ENCODE results near the gene RASSF3. TPM values are rescaled to one million over a fixed set of nuclear protein-coding genes. Genes with fewer than 3 reads are reported as not detected.

The RASSF3 gene
- total and polyA plus RNA-seq, 10 of the 15 experiments (the other 5 are each of a cell fraction or from before 2014, with no cell fraction given), result 6.9 to 62.4 (median 30.3) TPM

DNA sequence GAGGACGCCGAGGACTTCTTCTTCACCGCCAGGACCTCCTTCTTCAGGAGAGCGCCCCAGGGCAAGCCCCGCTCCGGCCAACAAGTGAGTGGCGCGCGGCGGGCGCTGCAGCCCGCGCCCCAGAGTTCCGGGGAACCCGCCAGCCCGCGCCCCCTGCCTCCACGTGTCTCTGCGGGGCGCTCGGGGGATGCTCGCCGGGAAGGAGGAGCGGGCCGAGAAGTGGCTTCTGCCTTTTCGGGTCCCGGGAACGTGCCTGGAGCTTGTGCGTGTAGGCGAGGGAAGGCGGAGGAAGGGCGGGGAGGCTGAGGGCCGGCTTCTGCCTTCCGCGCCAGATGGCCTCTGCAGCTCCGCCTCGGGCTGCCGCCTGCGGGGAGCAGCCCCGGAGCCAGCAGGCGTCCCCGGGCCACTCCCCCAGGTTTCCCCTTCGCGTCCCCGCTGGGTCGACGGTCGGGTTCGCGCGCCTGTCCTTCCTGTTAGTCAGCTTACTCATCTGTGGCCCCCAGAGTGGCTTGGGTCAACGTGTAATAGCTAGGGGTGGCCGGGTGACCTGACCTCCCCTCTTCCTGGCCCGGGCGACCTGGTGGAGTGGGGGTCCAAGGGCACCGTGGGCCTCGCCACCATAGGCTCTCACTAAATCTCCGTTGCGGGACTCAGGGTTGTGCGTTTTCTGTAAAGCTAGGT lies 505 bp downstream of the RASSF3 start (continued):
- TF ChIP-seq, protein P1, sequence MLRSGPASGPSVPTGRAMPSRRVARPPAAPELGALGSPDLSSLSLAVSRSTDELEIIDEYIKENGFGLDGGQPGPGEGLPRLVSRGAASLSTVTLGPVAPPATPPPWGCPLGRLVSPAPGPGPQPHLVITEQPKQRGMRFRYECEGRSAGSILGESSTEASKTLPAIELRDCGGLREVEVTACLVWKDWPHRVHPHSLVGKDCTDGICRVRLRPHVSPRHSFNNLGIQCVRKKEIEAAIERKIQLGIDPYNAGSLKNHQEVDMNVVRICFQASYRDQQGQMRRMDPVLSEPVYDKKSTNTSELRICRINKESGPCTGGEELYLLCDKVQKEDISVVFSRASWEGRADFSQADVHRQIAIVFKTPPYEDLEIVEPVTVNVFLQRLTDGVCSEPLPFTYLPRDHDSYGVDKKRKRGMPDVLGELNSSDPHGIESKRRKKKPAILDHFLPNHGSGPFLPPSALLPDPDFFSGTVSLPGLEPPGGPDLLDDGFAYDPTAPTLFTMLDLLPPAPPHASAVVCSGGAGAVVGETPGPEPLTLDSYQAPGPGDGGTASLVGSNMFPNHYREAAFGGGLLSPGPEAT (IDR thresholded peaks at IDR 0.05; ENCODE audit: low read depth), result no peak; the same call in 1 of the 2 replicates
- TF ChIP-seq, protein P2, sequence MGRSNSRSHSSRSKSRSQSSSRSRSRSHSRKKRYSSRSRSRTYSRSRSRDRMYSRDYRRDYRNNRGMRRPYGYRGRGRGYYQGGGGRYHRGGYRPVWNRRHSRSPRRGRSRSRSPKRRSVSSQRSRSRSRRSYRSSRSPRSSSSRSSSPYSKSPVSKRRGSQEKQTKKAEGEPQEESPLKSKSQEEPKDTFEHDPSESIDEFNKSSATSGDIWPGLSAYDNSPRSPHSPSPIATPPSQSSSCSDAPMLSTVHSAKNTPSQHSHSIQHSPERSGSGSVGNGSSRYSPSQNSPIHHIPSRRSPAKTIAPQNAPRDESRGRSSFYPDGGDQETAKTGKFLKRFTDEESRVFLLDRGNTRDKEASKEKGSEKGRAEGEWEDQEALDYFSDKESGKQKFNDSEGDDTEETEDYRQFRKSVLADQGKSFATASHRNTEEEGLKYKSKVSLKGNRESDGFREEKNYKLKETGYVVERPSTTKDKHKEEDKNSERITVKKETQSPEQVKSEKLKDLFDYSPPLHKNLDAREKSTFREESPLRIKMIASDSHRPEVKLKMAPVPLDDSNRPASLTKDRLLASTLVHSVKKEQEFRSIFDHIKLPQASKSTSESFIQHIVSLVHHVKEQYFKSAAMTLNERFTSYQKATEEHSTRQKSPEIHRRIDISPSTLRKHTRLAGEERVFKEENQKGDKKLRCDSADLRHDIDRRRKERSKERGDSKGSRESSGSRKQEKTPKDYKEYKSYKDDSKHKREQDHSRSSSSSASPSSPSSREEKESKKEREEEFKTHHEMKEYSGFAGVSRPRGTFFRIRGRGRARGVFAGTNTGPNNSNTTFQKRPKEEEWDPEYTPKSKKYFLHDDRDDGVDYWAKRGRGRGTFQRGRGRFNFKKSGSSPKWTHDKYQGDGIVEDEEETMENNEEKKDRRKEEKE (IDR thresholded peaks at IDR 0.05), result no peak
- TF ChIP-seq RB1 (IDR thresholded peaks at IDR 0.05; ENCODE audit: borderline replicate concordance), result no peak
- TF ChIP-seq BHLHE40 (IDR thresholded peaks at IDR 0.05; ENCODE audit: borderline replicate concordance in 1 of 2, low read depth in 2 of 2, low read length in 1 of 2), result peak in 1 of 2 experiments; percentile 65; a peak in 2 of 4 replicates
- peak; percentile 18; the same call in 1 of the 2 replicates for TF ChIP-seq RUNX3 (IDR thresholded peaks at IDR 0.05; ENCODE audit: low read length)
- 0 out of 2 replicates have a peak, but pooled peaks have one; percentile 17 for TF ChIP-seq TARDBP (IDR thresholded peaks at IDR 0.05; ENCODE audit: borderline replicate concordance)
- TF ChIP-seq ZNF622 (IDR thresholded peaks at IDR 0.05), result no peak
- TF ChIP-seq ETV6 (conservative IDR thresholded peaks at IDR 0.05 in 1 of 2, IDR thresholded peaks at IDR 0.05 in 1 of 2; ENCODE audit: borderline replicate concordance in 1 of 2, low read depth in 1 of 2), result no peak; a peak in 1 of 4 replicates
- TF ChIP-seq KDM1A (IDR thresholded peaks at IDR 0.05; ENCODE audit: borderline replicate concordance), result no peak
- TF ChIP-seq, protein P3, sequence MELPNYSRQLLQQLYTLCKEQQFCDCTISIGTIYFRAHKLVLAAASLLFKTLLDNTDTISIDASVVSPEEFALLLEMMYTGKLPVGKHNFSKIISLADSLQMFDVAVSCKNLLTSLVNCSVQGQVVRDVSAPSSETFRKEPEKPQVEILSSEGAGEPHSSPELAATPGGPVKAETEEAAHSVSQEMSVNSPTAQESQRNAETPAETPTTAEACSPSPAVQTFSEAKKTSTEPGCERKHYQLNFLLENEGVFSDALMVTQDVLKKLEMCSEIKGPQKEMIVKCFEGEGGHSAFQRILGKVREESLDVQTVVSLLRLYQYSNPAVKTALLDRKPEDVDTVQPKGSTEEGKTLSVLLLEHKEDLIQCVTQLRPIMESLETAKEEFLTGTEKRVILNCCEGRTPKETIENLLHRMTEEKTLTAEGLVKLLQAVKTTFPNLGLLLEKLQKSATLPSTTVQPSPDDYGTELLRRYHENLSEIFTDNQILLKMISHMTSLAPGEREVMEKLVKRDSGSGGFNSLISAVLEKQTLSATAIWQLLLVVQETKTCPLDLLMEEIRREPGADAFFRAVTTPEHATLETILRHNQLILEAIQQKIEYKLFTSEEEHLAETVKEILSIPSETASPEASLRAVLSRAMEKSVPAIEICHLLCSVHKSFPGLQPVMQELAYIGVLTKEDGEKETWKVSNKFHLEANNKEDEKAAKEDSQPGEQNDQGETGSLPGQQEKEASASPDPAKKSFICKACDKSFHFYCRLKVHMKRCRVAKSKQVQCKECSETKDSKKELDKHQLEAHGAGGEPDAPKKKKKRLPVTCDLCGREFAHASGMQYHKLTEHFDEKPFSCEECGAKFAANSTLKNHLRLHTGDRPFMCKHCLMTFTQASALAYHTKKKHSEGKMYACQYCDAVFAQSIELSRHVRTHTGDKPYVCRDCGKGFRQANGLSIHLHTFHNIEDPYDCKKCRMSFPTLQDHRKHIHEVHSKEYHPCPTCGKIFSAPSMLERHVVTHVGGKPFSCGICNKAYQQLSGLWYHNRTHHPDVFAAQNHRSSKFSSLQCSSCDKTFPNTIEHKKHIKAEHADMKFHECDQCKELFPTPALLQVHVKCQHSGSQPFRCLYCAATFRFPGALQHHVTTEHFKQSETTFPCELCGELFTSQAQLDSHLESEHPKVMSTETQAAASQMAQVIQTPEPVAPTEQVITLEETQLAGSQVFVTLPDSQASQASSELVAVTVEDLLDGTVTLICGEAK (IDR thresholded peaks at IDR 0.05; ENCODE audit: borderline replicate concordance), result no peak
- TF ChIP-seq TCF12 (IDR thresholded peaks at IDR 0.05; ENCODE audit: low read depth, low read length), result peak; percentile 83
- TF ChIP-seq NR2F1 (conservative IDR thresholded peaks at IDR 0.05), result peak; percentile 93
- TF ChIP-seq GATAD2B (conservative IDR thresholded peaks at IDR 0.05; ENCODE audit: low read depth), result peak; percentile 55; the same call in 1 of the 2 replicates
- TF ChIP-seq CREM (IDR thresholded peaks at IDR 0.05; ENCODE audit: low read depth), result 0 out of 2 replicates have a peak, but pooled peaks have one; percentile 19
- TF ChIP-seq SMARCA5 (IDR thresholded peaks at IDR 0.05), result peak; percentile 29; the same call in 1 of the 2 replicates
- no peak for TF ChIP-seq CHD1 (IDR thresholded peaks at IDR 0.05; ENCODE audit: low read depth, low read length)
- TF ChIP-seq KAT2A (conservative IDR thresholded peaks at IDR 0.05; ENCODE audit: control insufficient read depth, low read depth, low read length), result no peak
- no peak for TF ChIP-seq FOS (IDR thresholded peaks at IDR 0.05; ENCODE audit: borderline replicate concordance, extremely low read depth, insufficient read length)
- TF ChIP-seq WRNIP1 (IDR thresholded peaks at IDR 0.05; ENCODE audit: borderline replicate concordance, low read depth, low read length), result no peak
- TF ChIP-seq, protein P4, sequence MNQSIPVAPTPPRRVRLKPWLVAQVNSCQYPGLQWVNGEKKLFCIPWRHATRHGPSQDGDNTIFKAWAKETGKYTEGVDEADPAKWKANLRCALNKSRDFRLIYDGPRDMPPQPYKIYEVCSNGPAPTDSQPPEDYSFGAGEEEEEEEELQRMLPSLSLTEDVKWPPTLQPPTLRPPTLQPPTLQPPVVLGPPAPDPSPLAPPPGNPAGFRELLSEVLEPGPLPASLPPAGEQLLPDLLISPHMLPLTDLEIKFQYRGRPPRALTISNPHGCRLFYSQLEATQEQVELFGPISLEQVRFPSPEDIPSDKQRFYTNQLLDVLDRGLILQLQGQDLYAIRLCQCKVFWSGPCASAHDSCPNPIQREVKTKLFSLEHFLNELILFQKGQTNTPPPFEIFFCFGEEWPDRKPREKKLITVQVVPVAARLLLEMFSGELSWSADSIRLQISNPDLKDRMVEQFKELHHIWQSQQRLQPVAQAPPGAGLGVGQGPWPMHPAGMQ (IDR thresholded peaks at IDR 0.05; ENCODE audit: borderline replicate concordance), result no peak
